H1 (cell line): ENCODE results near the gene MYOG. TPM values are rescaled to one million over a fixed set of nuclear protein-coding genes. Genes with fewer than 3 reads are reported as not detected.

Experiments used
- CTCF ChIA-PET: fragments of 300-600 bp; sonication (Branson Sonifier 250); formaldehyde crosslinking; loops from one replicate; lab custom pipeline; 2021; ENCODE audit not compliant: partially characterized antibody; lab: Charles Lee
- POLR2A ChIA-PET: fragments of 300-600 bp; sonication (Branson Sonifier 250); formaldehyde crosslinking; loops from one replicate; lab custom pipeline; 2021; ENCODE audit warnings: inconsistent platforms; ENCODE audit not compliant: partially characterized antibody; lab: Charles Lee
- DNase-seq, 2 experiments: peaks; one replicate each; pipeline versions ENCODE4 v3.0.0 to v3.0.0-alpha.2; 2010 to 2022; ENCODE audit warnings: low spot score in 2 of 2, low read depth in 1 of 2, mixed read lengths in 1 of 2
- FAIRE-seq: peaks from 2 replicates; lab custom pipeline; 2011; peaks lifted over from hg19 to GRCh38; lab: Jason Lieb, UNC
- H2AFZ ChIP-seq: 2 replicates; pipeline ENCODE4 v1.8.1; 2012; ENCODE audit warnings: low read length, inconsistent platforms
- H2AK5ac ChIP-seq: 2 replicates; pipeline ENCODE4 v1.6.1; 2013; ENCODE audit warnings: low read depth, low read length
- H2BK120ac ChIP-seq: replicated peaks from 2 replicates; pipeline ENCODE3; 2013; ENCODE audit warnings: low read depth, low read length, inconsistent platforms
- H2BK12ac ChIP-seq: 2 replicates; pipeline ENCODE4 v1.6.1; 2013; ENCODE audit warnings: low read depth, low read length
- H2BK15ac ChIP-seq: 2 replicates; pipeline ENCODE4 v1.6.1; 2013; ENCODE audit warnings: low read length
- H2BK20ac ChIP-seq: 2 replicates; pipeline ENCODE4 v1.6.1; 2013; ENCODE audit warnings: low read length
- H2BK5ac ChIP-seq: 2 replicates; pipeline ENCODE4 v1.6.1; 2013; ENCODE audit warnings: low read depth, low read length
- H3K14ac ChIP-seq: 2 replicates; pipeline ENCODE4 v1.6.1; 2013; ENCODE audit warnings: inconsistent platforms; ENCODE audit not compliant: insufficient read length
- H3K18ac ChIP-seq: 2 replicates; pipeline ENCODE4 v1.6.1; 2013; ENCODE audit warnings: low read length; ENCODE audit errors: extremely low read depth
- H3K23ac ChIP-seq: 2 replicates; pipeline ENCODE4 v1.6.1; 2013; ENCODE audit warnings: inconsistent platforms; ENCODE audit not compliant: insufficient read length
- H3K23me2 ChIP-seq: 2 replicates; pipeline ENCODE4 v1.6.1; 2013; ENCODE audit warnings: low read depth, low read length
- H3K27ac ChIP-seq: 2 replicates; pipeline ENCODE4 v1.6.1; 2011; ENCODE audit warnings: low read depth, low read length, inconsistent platforms
- H3K27me3 ChIP-seq, 4 experiments: replicated peaks in 1 of 4; 1 replicate in 1 of 4; 2 replicates in 3 of 4; pipeline versions ENCODE4 v1.6.1 to v1.8.1; 2011 to 2013; ENCODE audit warnings: low read length in 3 of 4, mild to moderate bottlenecking in 3 of 4, inconsistent platforms in 2 of 4, mixed read lengths in 2 of 4, moderate library complexity in 1 of 4; ENCODE audit not compliant: control insufficient read depth in 3 of 4, insufficient read depth in 3 of 4; ENCODE audit errors: extremely low read depth in 1 of 4
- H3K36me3 ChIP-seq, 4 experiments: 2 replicates each; pipeline versions ENCODE4 v1.6.1 to v1.8.1; 2011 to 2013; ENCODE audit warnings: mild to moderate bottlenecking in 4 of 4, low read length in 3 of 4, moderate library complexity in 2 of 4, control low read depth in 1 of 4, inconsistent platforms in 1 of 4; ENCODE audit not compliant: insufficient read depth in 4 of 4, control insufficient read depth in 2 of 4
- H3K4ac ChIP-seq: replicated peaks from 2 replicates; pipeline ENCODE3; 2013; ENCODE audit warnings: low read length, low read depth, mixed read lengths, inconsistent platforms; ENCODE audit not compliant: insufficient read length
- H3K4me1 ChIP-seq, 4 experiments: replicated peaks in 1 of 4; 1 replicate in 1 of 4; 2 replicates in 3 of 4; pipeline versions ENCODE4 v1.6.1 to v1.8.1; 2011 to 2013; ENCODE audit warnings: low read length in 3 of 4, inconsistent platforms in 2 of 4, mixed read lengths in 1 of 4; ENCODE audit not compliant: insufficient read depth in 4 of 4, control insufficient read depth in 3 of 4
- H3K4me2 ChIP-seq, 2 experiments: 2 replicates each; pipeline versions ENCODE4 v1.6.1 to v1.8.1; 2011 to 2013; ENCODE audit warnings: low read depth in 2 of 2, low read length in 2 of 2, control low read depth in 1 of 2, inconsistent platforms in 1 of 2, mild to moderate bottlenecking in 1 of 2; ENCODE audit not compliant: insufficient read depth in 1 of 2
- H3K4me3 ChIP-seq, 4 experiments: fragments of 200-600, 300-600 bp in 1 of 4; sonication (generic), shearing (Covaris generic), sonication (Bioruptor Twin) in 1 of 4; 2 replicates each; pipeline versions ENCODE4 v1.5.1 to v1.8.1; 2011 to 2016; ENCODE audit warnings: low read length in 4 of 4, low read depth in 3 of 4, control low read depth in 2 of 4, inconsistent platforms in 2 of 4, mild to moderate bottlenecking in 2 of 4, mixed read lengths in 1 of 4, moderate library complexity in 1 of 4; ENCODE audit not compliant: insufficient read depth in 2 of 4; ENCODE audit errors: extremely low read depth in 1 of 4
- H3K56ac ChIP-seq: replicated peaks from 2 replicates; pipeline ENCODE3; 2013; ENCODE audit warnings: low read depth, mild to moderate bottlenecking, mixed read lengths, low read length, inconsistent platforms; ENCODE audit not compliant: insufficient read length
- H3K79me1 ChIP-seq: 2 replicates; pipeline ENCODE4 v1.6.1; 2013; ENCODE audit warnings: low read depth, low read length, control low read depth
- H3K79me2 ChIP-seq, 2 experiments: 2 replicates each; pipeline versions ENCODE4 v1.6.1 to v1.8.1; 2012 to 2013; ENCODE audit warnings: low read length in 2 of 2, mild to moderate bottlenecking in 2 of 2, inconsistent platforms in 1 of 2; ENCODE audit not compliant: insufficient read depth in 2 of 2, control insufficient read depth in 1 of 2
- H3K9ac ChIP-seq, 4 experiments: replicated peaks in 1 of 4; 1 replicate in 1 of 4; 2 replicates in 3 of 4; pipeline versions ENCODE4 v1.6.1 to v1.8.1; 2011 to 2013; ENCODE audit warnings: low read depth in 3 of 4, low read length in 3 of 4, control low read depth in 2 of 4, mild to moderate bottlenecking in 2 of 4, moderate library complexity in 2 of 4, inconsistent platforms in 1 of 4; ENCODE audit errors: extremely low read depth in 1 of 4
- H3K9me3 ChIP-seq, 2 experiments: 2 replicates each; pipeline versions ENCODE4 v1.6.1 to v1.8.1; 2012 to 2013; ENCODE audit warnings: mild to moderate bottlenecking in 2 of 2, moderate library complexity in 2 of 2, control low read depth in 1 of 2, inconsistent platforms in 1 of 2, low read depth in 1 of 2, low read length in 1 of 2, mixed read lengths in 1 of 2; ENCODE audit not compliant: insufficient read depth in 2 of 2
- H4K20me1 ChIP-seq, 2 experiments: replicated peaks in 1 of 2; 2 replicates each; pipeline versions ENCODE3 to v1.8.1; 2011 to 2013; ENCODE audit warnings: inconsistent platforms in 2 of 2, low read length in 2 of 2, mild to moderate bottlenecking in 1 of 2; ENCODE audit not compliant: insufficient read depth in 2 of 2, control insufficient read depth in 1 of 2
- H4K5ac ChIP-seq: 2 replicates; pipeline ENCODE4 v1.6.1; 2013; ENCODE audit warnings: low read length, low read depth, mixed read lengths, inconsistent platforms; ENCODE audit not compliant: insufficient read length
- H4K8ac ChIP-seq: 2 replicates; pipeline ENCODE4 v1.8.0; 2013; ENCODE audit warnings: mild to moderate bottlenecking, moderate library complexity, low read length, inconsistent platforms; ENCODE audit not compliant: insufficient read depth; ENCODE audit errors: extremely low read depth
- H4K91ac ChIP-seq: replicated peaks from 2 replicates; pipeline ENCODE3; 2013; ENCODE audit warnings: low read length, mixed read lengths, inconsistent platforms; ENCODE audit not compliant: insufficient read length
- CEBPB ChIP-seq: IDR thresholded peaks from 2 replicates; pipeline ENCODE4 v1.6.1; 2012; ENCODE audit warnings: low read depth, low read length
- CHD1 ChIP-seq: IDR thresholded peaks from 2 replicates; pipeline ENCODE4 v1.6.1; 2012; ENCODE audit warnings: low read depth, low read length, improper control_type of control experiment
- CREB1 ChIP-seq: IDR thresholded peaks from 2 replicates; pipeline ENCODE4 v1.6.1; 2012; ENCODE audit warnings: inconsistent platforms
- CTCF ChIP-seq, 3 experiments: IDR thresholded peaks; 1 replicate in 2 of 3; 2 replicates in 1 of 3; pipeline versions ENCODE4 v1.5.1 to v1.6.1; 2011; ENCODE audit warnings: low read length in 3 of 3, mild to moderate bottlenecking in 3 of 3, inconsistent platforms in 2 of 3, low read depth in 1 of 3, moderate library complexity in 1 of 3; ENCODE audit not compliant: insufficient read depth in 1 of 3; ENCODE audit errors: control extremely low read depth in 1 of 3
- FOSL1 ChIP-seq: IDR thresholded peaks from 2 replicates; pipeline ENCODE4 v1.6.1; 2011; ENCODE audit warnings: mild to moderate bottlenecking, low read depth, low read length, moderate library complexity; ENCODE audit not compliant: insufficient read depth
- GABPA ChIP-seq: IDR thresholded peaks from 2 replicates; pipeline ENCODE4 v1.6.1; 2011; ENCODE audit warnings: mild to moderate bottlenecking, low read length, moderate library complexity, borderline replicate concordance; ENCODE audit not compliant: insufficient read depth
- HDAC2 ChIP-seq, 2 experiments: fragments of 300-600 bp in 1 of 2; sonication (generic) in 1 of 2; IDR thresholded peaks; 2 replicates each; pipeline ENCODE4 v1.6.1; 2011 to 2012; ENCODE audit warnings: low read depth in 2 of 2, low read length in 2 of 2, mild to moderate bottlenecking in 2 of 2, moderate library complexity in 2 of 2, borderline replicate concordance in 1 of 2, inconsistent platforms in 1 of 2
- NANOG ChIP-seq: IDR thresholded peaks from 2 replicates; pipeline ENCODE4 v1.6.1; 2011; ENCODE audit warnings: low read length, low read depth, mild to moderate bottlenecking, inconsistent platforms; ENCODE audit not compliant: insufficient read depth, poor library complexity, severe bottlenecking
- NRF1 ChIP-seq: IDR thresholded peaks from 2 replicates; pipeline ENCODE4 v1.6.1; 2011; ENCODE audit warnings: mild to moderate bottlenecking, low read depth, low read length, improper control_type of control experiment
- WGBS, 2 experiments: shearing (Covaris generic) in 1 of 2; methylation state at CpG; one replicate each; pipeline versions ENCODE4 v1.1.6 to v1.1.7; 2013 to 2015; ENCODE audit warnings: low lambda C conversion rate in 2 of 2, mixed read lengths in 2 of 2, inconsistent platforms in 1 of 2, low coverage in 1 of 2, missing lambda C conversion rate in 1 of 2; ENCODE audit not compliant: insufficient replicate concordance in 2 of 2, insufficient coverage in 1 of 2, insufficient read length in 1 of 2; ENCODE audit errors: extremely low coverage in 1 of 2, missing lambda C conversion rate in 1 of 2; 5-methylcytosine and 5-hydroxymethylcytosine counted together
- polyA plus RNA-seq, 7 experiments: library from polyadenylated mRNA; depleted of rRNA in 3 of 7; stranded (reverse) in 5 of 7; unstranded in 2 of 7; fragments of >200 nt in 5 of 7; fragments of 200-250 nt in 2 of 7; gene quantifications; 1 replicate in 5 of 7; 2 replicates in 1 of 7; 4 replicates in 1 of 7; pipeline versions ENCODE4 v1.2.1 to v1.2.3, GENCODE V29; 2011 to 2013; ENCODE audit warnings: missing spikeins in 2 of 7, mixed read lengths in 2 of 7
- total RNA-seq: library from RNA; stranded (reverse); fragmentation: NEBNext Ultra II Directional; extraction: Animal tissue kit (Norgen Biotek cat#: 25700); gene quantifications from 2 replicates; pipeline ENCODE4 v1.2.1, GENCODE V29; 2021

Gene MYOG
- total and polyA plus RNA-seq, 2 of the 8 experiments (the other 6 are each of a cell fraction or from before 2014, with no cell fraction given) = not detected

- Histone ChIP-seq H3K4me2 (peak overlapping the region; percentile 5 to 29; a peak in 2 of 4 replicates), H3K79me1 (no peaks in the 10 kb centered on the region), H3K23ac (no peak overlapping the region), H2BK12ac (peak overlapping the region; percentile 53; the same call in 1 of the 2 replicates), H3K4me1 (peaks cover 9 to 11% (median 11%) of the 10 kb centered on the region in 4 experiments), H3K4ac (no peak overlapping the region), H3K9me3 (no peaks in the 10 kb centered on the region), H4K5ac (no peak overlapping the region), H3K27ac (no peak overlapping the region), H3K27me3 (peaks cover 0 to 8% (median 7%) of the 10 kb centered on the region in 4 experiments; a peak in 5 of 7 replicates), H2BK15ac (no peak overlapping the region), H4K20me1 (no peaks in the 10 kb centered on the region), H2BK20ac (no peak overlapping the region), H2AK5ac (no peak overlapping the region), H3K14ac (no peak overlapping the region), H3K23me2 (no peaks in the 10 kb centered on the region), H4K8ac (no peak overlapping the region), H4K91ac (no peak overlapping the region), H3K79me2 (no peaks in the 10 kb centered on the region), H3K18ac (no peak overlapping the region), H2BK5ac (no peak overlapping the region), H3K4me3 (no peak overlapping the region), H2BK120ac (no peak overlapping the region), H3K56ac (no peak overlapping the region), H2AFZ (no peak overlapping the region), H3K36me3 (no peaks in the 10 kb centered on the region), H3K9ac (no peak overlapping the region)
- POLR2A ChIA-PET = interaction anchor here (0.7 to 1.2 kb wide), 4 partner anchors 10 to 1333 kb away, joined by 3 to 5 read pairs (median 3); no protein-coding TSS in a partner anchor
- no peak for DNase-seq
- FAIRE-seq = no peak
- WGBS, 2 experiments = 65% methylated on average over 9 of the region's 9 CpGs; no CpG with 5 or more reads in 1 of the 2 experiments
- CTCF ChIA-PET = interaction anchor here (0.7 to 16.4 kb wide), 18 partner anchors 8 to 193 kb away, joined by 3 to 275 read pairs (median 8); partner anchors contain the start of gene ADORA1
- TF ChIP-seq NRF1 = no peak
- no peak for TF ChIP-seq FOSL1
- TF ChIP-seq CREB1 = no peak
- TF ChIP-seq CHD1 = no peak
- TF ChIP-seq HDAC2 (IDR thresholded peaks at IDR 0.05; ENCODE audit: borderline replicate concordance in 1 of 2, low read depth in 2 of 2, low read length in 2 of 2) = no peak
- no peak for TF ChIP-seq GABPA
- no peak for TF ChIP-seq NANOG
- no peak for TF ChIP-seq CTCF (IDR thresholded peaks at IDR 0.05; ENCODE audit: control extremely low read depth in 1 of 3, insufficient read depth in 1 of 3, low read depth in 1 of 3, low read length in 3 of 3)
- TF ChIP-seq CEBPB = no peak
Measured at GRCh38 chr1:203081465-203082230, 4.2 kb downstream of the MYOG start.
